Measurements from ENCODE around the gene TMEM101. TPM values are rescaled to one million over a fixed set of nuclear protein-coding genes. Genes with fewer than 3 reads are reported as not detected.
"Not testable (repeated sequence)": the region's sequence is repeated elsewhere in the genome, so short reads cannot be mapped to it uniquely, and the experiment has no call there.

The TMEM101 gene
- polyA plus RNA-seq, 1 of the 3 experiments (the other 2 are of a cell fraction): 62.9 TPM

GRCh38 chr17:44037471-44037870 is 22.7 kb upstream of the TMEM101 start:
- DNase-seq: no peak
- no peaks in the 10 kb centered on the region for H3K9me2 ChIP-seq
- H3K4me2 ChIP-seq: no peak overlapping the region
- H3K79me2 ChIP-seq (ENCODE audit: insufficient read depth): peaks cover 46% of the 10 kb centered on the region
- CTCF ChIA-PET: interaction anchor here (2.1 kb wide), 1 partner anchor 94 kb away, joined by 6 read pairs; no protein-coding TSS in a partner anchor
- WGBS (ENCODE audit: low lambda C conversion rate): 94% methylated on average over 2 of the region's 2 CpGs
- peaks cover 0 to 7% of the 10 kb centered on the region in 2 experiments; a peak in 2 of 4 replicates for H3K4me1 ChIP-seq (ENCODE audit: control insufficient read depth in 1 of 2, insufficient read depth in 2 of 2, low read depth in 1 of 2, low read length in 1 of 2)
- H3K9ac ChIP-seq: no peak overlapping the region
- no peak overlapping the region for H3K4me3 ChIP-seq (ENCODE audit: low read depth in 2 of 2, low read length in 1 of 2)
- H4K20me1 ChIP-seq (ENCODE audit: insufficient read depth): peaks cover 24% of the 10 kb centered on the region
- H3K27me3 ChIP-seq (ENCODE audit: insufficient read depth): no peaks in the 10 kb centered on the region
- H3K27ac ChIP-seq (ENCODE audit: low read depth in 2 of 2, low read length in 1 of 2): no peak overlapping the region
- no peaks in the 10 kb centered on the region for H3K9me3 ChIP-seq
- peaks cover 33 to 43% of the 10 kb centered on the region in 2 experiments for H3K36me3 ChIP-seq (replicated peaks in 1 of 2; ENCODE audit: control insufficient read depth in 1 of 2, insufficient read depth in 2 of 2, low read length in 1 of 2)
- POLR2A ChIA-PET: no interaction called here
- TF ChIP-seq PBX3 (IDR thresholded peaks at IDR 0.05): no peak
- TF ChIP-seq RFX5 (IDR thresholded peaks at IDR 0.05; ENCODE audit: low read length): no peak
- no peak for TF ChIP-seq RAD21 (IDR thresholded peaks at IDR 0.05; ENCODE audit: low read length)
- TF ChIP-seq NRF1 (IDR thresholded peaks at IDR 0.05; ENCODE audit: low read depth, low read length): no peak
- no peak for TF ChIP-seq GATA2 (CRISPR knock-in tag; IDR thresholded peaks at IDR 0.05)
- TF ChIP-seq RXRA (IDR thresholded peaks at IDR 0.05; ENCODE audit: borderline replicate concordance, low read depth): no peak
- TF ChIP-seq MXI1 (IDR thresholded peaks at IDR 0.05; ENCODE audit: low read depth, low read length): no peak
- H3F3A ChIP-seq (replicated peaks; ENCODE audit: insufficient read depth): peaks cover 9% of the 10 kb centered on the region
- no peak overlapping the region for H2AFZ ChIP-seq (ENCODE audit: low read depth)

- H3K9ac ChIP-seq; H3K4me1 ChIP-seq (ENCODE audit: control insufficient read depth in 1 of 2, insufficient read depth in 2 of 2, low read depth in 1 of 2, low read length in 1 of 2); H3F3A ChIP-seq (replicated peaks; ENCODE audit: insufficient read depth); DNase-seq; H4K20me1 ChIP-seq (ENCODE audit: insufficient read depth); H3K9me3 ChIP-seq; H3K4me2 ChIP-seq; H2AFZ ChIP-seq (ENCODE audit: low read depth); H3K4me3 ChIP-seq (ENCODE audit: low read depth in 2 of 2, low read length in 1 of 2); POLR2A ChIA-PET; H3K27me3 ChIP-seq (ENCODE audit: insufficient read depth); CTCF ChIA-PET; H3K27ac ChIP-seq (ENCODE audit: low read depth in 2 of 2, low read length in 1 of 2); H3K9me2 ChIP-seq: not testable (repeated sequence)
- no CpG with 5 or more reads among the region's 3 CpGs for WGBS (ENCODE audit: low lambda C conversion rate)
- Histone ChIP-seq H3K36me3 (replicated peaks in 1 of 2; ENCODE audit: control insufficient read depth in 1 of 2, insufficient read depth in 2 of 2, low read length in 1 of 2) (peaks cover 45 to 48% of the 10 kb centered on the region in 2 experiments), H3K79me2 (ENCODE audit: insufficient read depth) (peaks cover 18% of the 10 kb centered on the region)
Observed at GRCh38 chr17:44034688-44035087, 19.9 kb upstream of the TMEM101 start.

- Histone ChIP-seq H3K4me1 (ENCODE audit: control insufficient read depth in 1 of 2, insufficient read depth in 2 of 2, low read depth in 1 of 2, low read length in 1 of 2) (no peaks in the 10 kb centered on the region; a peak in 1 of 4 replicates), H3K4me3 (ENCODE audit: low read depth in 2 of 2, low read length in 1 of 2) (no peak overlapping the region), H3K4me2 (no peak overlapping the region), H3K36me3 (replicated peaks in 1 of 2; ENCODE audit: control insufficient read depth in 1 of 2, insufficient read depth in 2 of 2, low read length in 1 of 2) (peaks cover 47 to 51% of the 10 kb centered on the region in 2 experiments), H3F3A (replicated peaks; ENCODE audit: insufficient read depth) (peaks cover 8% of the 10 kb centered on the region), H3K79me2 (ENCODE audit: insufficient read depth) (peaks cover 12% of the 10 kb centered on the region), H2AFZ (ENCODE audit: low read depth) (no peak overlapping the region), H3K9ac (no peak overlapping the region), H4K20me1 (ENCODE audit: insufficient read depth) (no peaks in the 10 kb centered on the region), H3K27me3 (ENCODE audit: insufficient read depth) (no peaks in the 10 kb centered on the region), H3K9me2 (no peaks in the 10 kb centered on the region), H3K27ac (ENCODE audit: low read depth in 2 of 2, low read length in 1 of 2) (no peak overlapping the region), H3K9me3 (no peaks in the 10 kb centered on the region)
- DNase-seq: no peak
- WGBS (ENCODE audit: low lambda C conversion rate): 79% methylated on average over 3 of the region's 3 CpGs
- ChIA-PET POLR2A (no interaction called here), CTCF (no interaction called here)
- TF ChIP-seq SIN3A (IDR thresholded peaks at IDR 0.05; ENCODE audit: borderline replicate concordance, low read depth, low read length): no peak
- no peak for TF ChIP-seq PBX3 (IDR thresholded peaks at IDR 0.05)
- no peak for TF ChIP-seq CTCF (IDR thresholded peaks at IDR 0.05)
- TF ChIP-seq NFIC (IDR thresholded peaks at IDR 0.05; ENCODE audit: borderline replicate concordance): no peak
- TF ChIP-seq MXI1 (IDR thresholded peaks at IDR 0.05; ENCODE audit: low read depth, low read length): no peak
- no peak for TF ChIP-seq MEF2A (IDR thresholded peaks at IDR 0.05; ENCODE audit: borderline replicate concordance, low read depth)
- no peak for TF ChIP-seq RAD21 (IDR thresholded peaks at IDR 0.05; ENCODE audit: low read length)
- TF ChIP-seq FOXJ3 (CRISPR knock-in tag; IDR thresholded peaks at IDR 0.05): no peak
- no peak for TF ChIP-seq RCOR1 (IDR thresholded peaks at IDR 0.05; ENCODE audit: low read length)
- TF ChIP-seq GABPA (IDR thresholded peaks at IDR 0.05; ENCODE audit: low read depth): no peak
- TF ChIP-seq SMC3 (IDR thresholded peaks at IDR 0.05; ENCODE audit: low read depth, low read length): no peak
- TF ChIP-seq ELF1 (IDR thresholded peaks at IDR 0.05): no peak
- no peak for TF ChIP-seq EZH2phosphoT487 (IDR thresholded peaks at IDR 0.05; ENCODE audit: borderline replicate concordance, low read depth)
- TF ChIP-seq FOSL2 (IDR thresholded peaks at IDR 0.05; ENCODE audit: borderline replicate concordance, low read depth): no peak
- TF ChIP-seq RFX5 (IDR thresholded peaks at IDR 0.05; ENCODE audit: low read length): no peak
- TF ChIP-seq NRF1 (IDR thresholded peaks at IDR 0.05; ENCODE audit: low read depth, low read length): no peak
- TF ChIP-seq POLR2AphosphoS5 (IDR thresholded peaks at IDR 0.05; ENCODE audit: low read depth, low read length): no peak
Observed at GRCh38 chr17:44033861-44034408, 19.2 kb upstream of the TMEM101 start.

Measured in SK-N-SH (cell line).